HepG2 (cell line): ENCODE results near the gene AP2B1. TPM values are rescaled to one million over a fixed set of nuclear protein-coding genes. Genes with fewer than 3 reads are reported as not detected.

ENCODE experiments used
- ATAC-seq: fragments of 200-7000 bp; cut with Tn5 transposase; 3 replicates; pipeline ENCODE4 v1.9.1; 2020; ENCODE audit warnings: mild to moderate bottlenecking, moderate library complexity
- BruUV-seq: library from RNA; stranded (reverse); fragments of 400-500 nt; replicated peaks from 2 replicates; lab custom pipeline; 2021; lab: Mats Ljungman, UMichigan
- CTCF ChIA-PET: fragments of 300-600 bp; formaldehyde crosslinking; extraction: SDS; loops from one replicate; lab custom pipeline; 2021; ENCODE audit warnings: low total read pairs, inconsistent platforms, low intra/inter-chr PET ratio; lab: Yijun Ruan, JAX
- POLR2A ChIA-PET: fragments of 350-600 bp; sonication (Branson Sonifier 250); formaldehyde crosslinking; loops from one replicate; lab custom pipeline; 2020; ENCODE audit warnings: antibody characterized with exemption, inconsistent platforms; lab: Yijun Ruan, JAX
- DNase-seq: peaks from one replicate; pipeline ENCODE4 v3.0.0-alpha.2; 2015; ENCODE audit warnings: low spot score
- FAIRE-seq: peaks from 3 replicates; lab custom pipeline; 2011; peaks lifted over from hg19 to GRCh38; lab: Jason Lieb, UNC
- H2AFZ ChIP-seq: one replicate; pipeline ENCODE4 v1.6.1; 2011; ENCODE audit warnings: low read length, inconsistent platforms
- H3K27ac ChIP-seq: fragments of 300-600 bp; 3 replicates; pipeline ENCODE4 v1.8.0; 2011; ENCODE audit warnings: mixed run types, mild to moderate bottlenecking, mixed read lengths, low read length, inconsistent platforms; ENCODE audit not compliant: insufficient read depth; ENCODE audit errors: extremely low read length
- H3K27me3 ChIP-seq, 2 experiments: fragments of 200-600 bp in 1 of 2; 2 replicates in 1 of 2; 3 replicates in 1 of 2; pipeline versions ENCODE4 v1.6.0 to v1.8.0; 2011; ENCODE audit warnings: low read length in 2 of 2, mild to moderate bottlenecking in 2 of 2, moderate library complexity in 2 of 2, inconsistent platforms in 1 of 2; ENCODE audit not compliant: insufficient read depth in 2 of 2, control insufficient read depth in 1 of 2
- H3K36me3 ChIP-seq, 2 experiments: fragments of 200-600 bp in 1 of 2; replicated peaks in 1 of 2; 2 replicates in 1 of 2; 3 replicates in 1 of 2; pipeline versions ENCODE4 v1.5.1 to v1.8.0; 2011; ENCODE audit warnings: low read length in 2 of 2, inconsistent platforms in 1 of 2; ENCODE audit not compliant: insufficient read depth in 2 of 2, control insufficient read depth in 1 of 2
- H3K4me1 ChIP-seq: 2 replicates; pipeline ENCODE4 v1.5.1; 2012; ENCODE audit warnings: low read length, inconsistent platforms; ENCODE audit not compliant: insufficient read depth
- H3K4me2 ChIP-seq: 2 replicates; pipeline ENCODE4 v1.6.0; 2011; ENCODE audit warnings: low read depth, low read length, inconsistent platforms
- H3K4me3 ChIP-seq, 3 experiments: fragments of 200-600 bp in 1 of 3; sonication (generic), shearing (Covaris generic) in 1 of 3; replicated peaks in 1 of 3; 2 replicates each; pipeline ENCODE4 v1.5.1; 2011 to 2016; ENCODE audit warnings: low read length in 3 of 3, inconsistent platforms in 2 of 3, low read depth in 2 of 3, mild to moderate bottlenecking in 2 of 3, control low read depth in 1 of 3, mixed read lengths in 1 of 3; ENCODE audit not compliant: insufficient read depth in 1 of 3
- H3K79me2 ChIP-seq: one replicate; pipeline ENCODE4 v1.6.1; 2011; ENCODE audit warnings: low read length, inconsistent platforms; ENCODE audit not compliant: insufficient read depth
- H3K9ac ChIP-seq: 2 replicates; pipeline ENCODE4 v1.6.0; 2011; ENCODE audit warnings: mild to moderate bottlenecking, low read depth, low read length, inconsistent platforms; ENCODE audit not compliant: insufficient read depth
- H3K9me3 ChIP-seq: 2 replicates; pipeline ENCODE4 v1.5.1; 2012; ENCODE audit warnings: mild to moderate bottlenecking, low read length
- H4K20me1 ChIP-seq: 2 replicates; pipeline ENCODE4 v1.6.0; 2011; ENCODE audit warnings: inconsistent platforms, mild to moderate bottlenecking, low read length, moderate library complexity; ENCODE audit not compliant: insufficient read depth
- BHLHE40 ChIP-seq: IDR thresholded peaks from 2 replicates; pipeline ENCODE4 v1.6.1; 2011; ENCODE audit warnings: low read length, improper control_type of control experiment
- CAMTA2 ChIP-seq: sonication (generic); formaldehyde crosslinking; IDR thresholded peaks from 2 replicates; pipeline ENCODE4 v1.4.0; 2020; ENCODE audit warnings: mild to moderate bottlenecking, missing genetic modification reagents, borderline replicate concordance
- CHD2 ChIP-seq: IDR thresholded peaks from 2 replicates; pipeline ENCODE4 v1.6.1; 2011; ENCODE audit warnings: low read depth, low read length, improper control_type of control experiment
- GABPB1 ChIP-seq: IDR thresholded peaks from 2 replicates; pipeline ENCODE4 v1.6.1; 2016; ENCODE audit warnings: mild to moderate bottlenecking, missing genetic modification reagents, moderate library complexity, missing compliant biosample characterization
- MTA3 ChIP-seq: sonication (generic); formaldehyde crosslinking; IDR thresholded peaks from 2 replicates; pipeline ENCODE4 v1.4.0; 2020; ENCODE audit warnings: missing genetic modification reagents
- NFYC ChIP-seq: IDR thresholded peaks from 2 replicates; pipeline ENCODE4 v1.6.1; 2016; ENCODE audit warnings: missing genetic modification reagents, missing compliant biosample characterization
- PCBP2 ChIP-seq: fragments of 200-400 bp; formaldehyde crosslinking; optimal IDR thresholded peaks from 2 replicates; pipeline ENCODE3; 2018; ENCODE audit warnings: low read length, low read depth; ENCODE audit not compliant: poor library complexity, severe bottlenecking
- RFXANK ChIP-seq: IDR thresholded peaks from 2 replicates; pipeline ENCODE4 v1.6.1; 2016
- TOPORS ChIP-seq: sonication (generic); formaldehyde crosslinking; IDR thresholded peaks from 2 replicates; pipeline ENCODE4 v1.8.0; 2023; ENCODE audit warnings: mild to moderate bottlenecking, missing genetic modification reagents
- ZFYVE20 ChIP-seq: sonication (generic); formaldehyde crosslinking; IDR thresholded peaks from 2 replicates; pipeline ENCODE4 v1.8.0; 2023; ENCODE audit warnings: low read depth, mild to moderate bottlenecking, moderate library complexity, missing genetic modification reagents, borderline replicate concordance
- ZNF225 ChIP-seq: sonication (generic); formaldehyde crosslinking; IDR thresholded peaks from 2 replicates; pipeline ENCODE4 v1.4.0; 2020; ENCODE audit warnings: mild to moderate bottlenecking, missing genetic modification reagents
- ZNF276 ChIP-seq: sonication (generic); formaldehyde crosslinking; IDR thresholded peaks from 2 replicates; pipeline ENCODE4 v1.4.0; 2020; ENCODE audit warnings: mild to moderate bottlenecking, low read depth, missing genetic modification reagents
- ZNF414 ChIP-seq: sonication (generic); formaldehyde crosslinking; IDR thresholded peaks from 2 replicates; pipeline ENCODE4 v1.5.0; 2020; ENCODE audit warnings: missing genetic modification reagents
- ZNF484 ChIP-seq: sonication (generic); formaldehyde crosslinking; IDR thresholded peaks from 2 replicates; pipeline ENCODE4 v1.5.1; 2020; ENCODE audit warnings: mild to moderate bottlenecking, low read depth, missing genetic modification reagents, borderline replicate concordance
- ZNF580 ChIP-seq: IDR thresholded peaks from 2 replicates; pipeline ENCODE4 v1.6.1; 2016; ENCODE audit warnings: low read depth, borderline replicate concordance
- ZNF687 ChIP-seq: sonication (generic); formaldehyde crosslinking; IDR thresholded peaks from 2 replicates; pipeline ENCODE4 v1.5.1; 2020; ENCODE audit warnings: mild to moderate bottlenecking, missing genetic modification reagents, moderate library complexity
- WGBS: methylation state at CpG from one replicate; pipeline ENCODE4 v1.1.6; 2017; ENCODE audit warnings: low lambda C conversion rate; 5-methylcytosine and 5-hydroxymethylcytosine counted together
- in situ Hi-C: cut with HindIII; loops from 2 replicates; pipeline ENCODE4 v1.10.0; 2017; ENCODE audit warnings: low pct_unique_long_range_greater_than_20kb; ENCODE audit not compliant: extremely low pct_ligation_motif_present
- intact Hi-C: fragments of 100-400 bp; cut with micrococcal nuclease; formaldehyde crosslinking; loops from one replicate; pipeline ENCODE4 v1.10.0; 2022; ENCODE audit not compliant: unreplicated experiment
- polyA plus RNA-seq, 8 experiments: library from polyadenylated mRNA; depleted of rRNA in 3 of 8; stranded (reverse) in 7 of 8; unstranded in 1 of 8; fragments of >200 nt; fragmentation: Illumina TruSeq in 4 of 8; extraction: Trizol in 4 of 8; gene quantifications; 2 replicates each; pipeline versions ENCODE4 v1.2.1 to v1.2.3, GENCODE V29; 2011 to 2016; ENCODE audit warnings: low read depth in 4 of 8, missing spikeins in 1 of 8, mixed read lengths in 1 of 8; ENCODE audit not compliant: insufficient read depth in 1 of 8
- total RNA-seq, 5 experiments: library from RNA; depleted of rRNA; stranded (reverse); fragments of >200 nt; fragmentation: Illumina TruSeq; extraction: Trizol; gene quantifications; 2 replicates each; pipeline ENCODE4 v1.2.3, GENCODE V29; 2016; ENCODE audit warnings: low read depth in 1 of 5

AP2B1 gene
- total and polyA plus RNA-seq, 2 of the 13 experiments (the other 11 are each of a cell fraction or from before 2014, with no cell fraction given): 23.8 to 71.3 TPM

GRCh38 chr17:35617505-35617904 is 30.4 kb downstream of the AP2B1 start:
- no peak for FAIRE-seq
- no peak for DNase-seq
- H3K4me3 ChIP-seq: no peak overlapping the region
- in situ Hi-C loops (no loop called here), intact Hi-C loops (no loop called here)
- H3K9me3 ChIP-seq: no peaks in the 10 kb centered on the region
- no peaks in the 10 kb centered on the region for H4K20me1 ChIP-seq
- H3K27ac ChIP-seq: no peak overlapping the region
- H3K4me2 ChIP-seq: no peak overlapping the region
- no TSS peak for BruUV-seq
- ATAC-seq: no peak
- ChIA-PET CTCF (no interaction called here), POLR2A (no interaction called here)
- H2AFZ ChIP-seq: no peak overlapping the region
- peaks cover 1 to 10% of the 10 kb centered on the region in 2 experiments; a peak in 4 of 5 replicates for H3K36me3 ChIP-seq
- H3K27me3 ChIP-seq: no peaks in the 10 kb centered on the region
- WGBS: 99% methylated on average over 2 of the region's 2 CpGs
- H3K79me2 ChIP-seq: no peaks in the 10 kb centered on the region
- no peaks in the 10 kb centered on the region for H3K4me1 ChIP-seq
- H3K9ac ChIP-seq: no peak overlapping the region
- TF ChIP-seq PCBP2: no peak
- TF ChIP-seq NFYC (CRISPR knock-in tag): no peak
- no peak for TF ChIP-seq BHLHE40
- no peak for TF ChIP-seq ZNF484 (CRISPR knock-in tag)
- no peak for TF ChIP-seq ZNF414 (CRISPR knock-in tag)
- TF ChIP-seq ZNF225: no peak
- no peak for TF ChIP-seq TOPORS (CRISPR knock-in tag)
- no peak for TF ChIP-seq ZNF687 (CRISPR knock-in tag)
- TF ChIP-seq ZFYVE20: no peak
- no peak for TF ChIP-seq ZNF580 (CRISPR knock-in tag)
- no peak for TF ChIP-seq CHD2
- no peak for TF ChIP-seq MTA3 (CRISPR knock-in tag)
- TF ChIP-seq CAMTA2: no peak
- no peak for TF ChIP-seq ZNF276
- no peak for TF ChIP-seq GABPB1 (CRISPR knock-in tag)
- TF ChIP-seq RFXANK (CRISPR knock-in tag): no peak
